HepG2 (cell line): ENCODE results near the gene SYTL5. TPM values are rescaled to one million over a fixed set of nuclear protein-coding genes. Genes with fewer than 3 reads are reported as not detected.

Source experiments
- ATAC-seq: fragments of 200-7000 bp; cut with Tn5 transposase; 3 replicates; pipeline ENCODE4 v1.9.1; 2020; ENCODE audit warnings: mild to moderate bottlenecking, moderate library complexity
- BruUV-seq: library from RNA; stranded (reverse); fragments of 400-500 nt; replicated peaks from 2 replicates; lab custom pipeline; 2021; lab: Mats Ljungman, UMichigan
- CTCF ChIA-PET: fragments of 300-600 bp; formaldehyde crosslinking; extraction: SDS; loops from one replicate; lab custom pipeline; 2021; ENCODE audit warnings: low total read pairs, inconsistent platforms, low intra/inter-chr PET ratio; lab: Yijun Ruan, JAX
- POLR2A ChIA-PET: fragments of 350-600 bp; sonication (Branson Sonifier 250); formaldehyde crosslinking; loops from one replicate; lab custom pipeline; 2020; ENCODE audit warnings: antibody characterized with exemption, inconsistent platforms; lab: Yijun Ruan, JAX
- DNase-seq: peaks from one replicate; pipeline ENCODE4 v3.0.0-alpha.2; 2015; ENCODE audit warnings: low spot score
- FAIRE-seq: peaks from 3 replicates; lab custom pipeline; 2011; peaks lifted over from hg19 to GRCh38; lab: Jason Lieb, UNC
- H2AFZ ChIP-seq: one replicate; pipeline ENCODE4 v1.6.1; 2011; ENCODE audit warnings: low read length, inconsistent platforms
- H3K27ac ChIP-seq: fragments of 300-600 bp; 3 replicates; pipeline ENCODE4 v1.8.0; 2011; ENCODE audit warnings: mixed run types, mild to moderate bottlenecking, mixed read lengths, low read length, inconsistent platforms; ENCODE audit not compliant: insufficient read depth; ENCODE audit errors: extremely low read length
- H3K27me3 ChIP-seq, 2 experiments: fragments of 200-600 bp in 1 of 2; 2 replicates in 1 of 2; 3 replicates in 1 of 2; pipeline versions ENCODE4 v1.6.0 to v1.8.0; 2011; ENCODE audit warnings: low read length in 2 of 2, mild to moderate bottlenecking in 2 of 2, moderate library complexity in 2 of 2, inconsistent platforms in 1 of 2; ENCODE audit not compliant: insufficient read depth in 2 of 2, control insufficient read depth in 1 of 2
- H3K36me3 ChIP-seq, 2 experiments: fragments of 200-600 bp in 1 of 2; replicated peaks in 1 of 2; 2 replicates in 1 of 2; 3 replicates in 1 of 2; pipeline versions ENCODE4 v1.5.1 to v1.8.0; 2011; ENCODE audit warnings: low read length in 2 of 2, inconsistent platforms in 1 of 2; ENCODE audit not compliant: insufficient read depth in 2 of 2, control insufficient read depth in 1 of 2
- H3K4me1 ChIP-seq: 2 replicates; pipeline ENCODE4 v1.5.1; 2012; ENCODE audit warnings: low read length, inconsistent platforms; ENCODE audit not compliant: insufficient read depth
- H3K4me2 ChIP-seq: 2 replicates; pipeline ENCODE4 v1.6.0; 2011; ENCODE audit warnings: low read depth, low read length, inconsistent platforms
- H3K4me3 ChIP-seq, 3 experiments: fragments of 200-600 bp in 1 of 3; sonication (generic), shearing (Covaris generic) in 1 of 3; replicated peaks in 1 of 3; 2 replicates each; pipeline ENCODE4 v1.5.1; 2011 to 2016; ENCODE audit warnings: low read length in 3 of 3, inconsistent platforms in 2 of 3, low read depth in 2 of 3, mild to moderate bottlenecking in 2 of 3, control low read depth in 1 of 3, mixed read lengths in 1 of 3; ENCODE audit not compliant: insufficient read depth in 1 of 3
- H3K79me2 ChIP-seq: one replicate; pipeline ENCODE4 v1.6.1; 2011; ENCODE audit warnings: low read length, inconsistent platforms; ENCODE audit not compliant: insufficient read depth
- H3K9ac ChIP-seq: 2 replicates; pipeline ENCODE4 v1.6.0; 2011; ENCODE audit warnings: mild to moderate bottlenecking, low read depth, low read length, inconsistent platforms; ENCODE audit not compliant: insufficient read depth
- H3K9me3 ChIP-seq: 2 replicates; pipeline ENCODE4 v1.5.1; 2012; ENCODE audit warnings: mild to moderate bottlenecking, low read length
- H4K20me1 ChIP-seq: 2 replicates; pipeline ENCODE4 v1.6.0; 2011; ENCODE audit warnings: inconsistent platforms, mild to moderate bottlenecking, low read length, moderate library complexity; ENCODE audit not compliant: insufficient read depth
- CAMTA2 ChIP-seq: sonication (generic); formaldehyde crosslinking; IDR thresholded peaks from 2 replicates; pipeline ENCODE4 v1.4.0; 2020; ENCODE audit warnings: mild to moderate bottlenecking, missing genetic modification reagents, borderline replicate concordance
- EHMT2 ChIP-seq: fragments of 200-600 bp; sonication (generic); IDR thresholded peaks from 2 replicates; pipeline ENCODE4 v1.7.0; 2017; ENCODE audit warnings: antibody characterized with exemption, low read depth, low read length, borderline replicate concordance
- ESRRA ChIP-seq: sonication (generic); formaldehyde crosslinking; IDR thresholded peaks from 2 replicates; pipeline ENCODE4 v1.5.1; 2020; ENCODE audit warnings: mild to moderate bottlenecking, low read depth, missing genetic modification reagents
- FOXC1 ChIP-seq: sonication (generic); formaldehyde crosslinking; IDR thresholded peaks from 2 replicates; pipeline ENCODE4 v1.8.0; 2022; ENCODE audit warnings: mild to moderate bottlenecking, missing genetic modification reagents, borderline replicate concordance
- KDM1A ChIP-seq: IDR thresholded peaks from 2 replicates; pipeline ENCODE4 v1.6.1; 2016; ENCODE audit warnings: missing compliant biosample characterization
- KLF6 ChIP-seq: IDR thresholded peaks from 2 replicates; pipeline ENCODE4 v1.8.0; 2016; ENCODE audit warnings: missing biosample characterization, missing genetic modification reagents
- MEIS1 ChIP-seq: sonication (generic); formaldehyde crosslinking; IDR thresholded peaks from 2 replicates; pipeline ENCODE4 v1.9.0; 2021; ENCODE audit warnings: mild to moderate bottlenecking, missing genetic modification reagents, moderate library complexity, borderline replicate concordance
- MIER2 ChIP-seq: IDR thresholded peaks from 2 replicates; pipeline ENCODE4 v1.6.1; 2016; ENCODE audit warnings: missing biosample characterization, missing genetic modification reagents
- NFIB ChIP-seq: sonication (generic); formaldehyde crosslinking; IDR thresholded peaks from 2 replicates; pipeline ENCODE4 v1.9.0; 2021; ENCODE audit warnings: missing genetic modification reagents, mild to moderate bottlenecking, borderline replicate concordance
- NFKB2 ChIP-seq: sonication (generic); formaldehyde crosslinking; IDR thresholded peaks from 2 replicates; pipeline ENCODE4 v1.4.0; 2020; ENCODE audit warnings: missing genetic modification reagents, borderline replicate concordance
- NRL ChIP-seq: sonication (generic); formaldehyde crosslinking; IDR thresholded peaks from 2 replicates; pipeline ENCODE4 v1.5.0; 2020; ENCODE audit warnings: missing genetic modification reagents, mild to moderate bottlenecking, moderate library complexity, borderline replicate concordance
- SNAPC5 ChIP-seq: sonication (generic); formaldehyde crosslinking; IDR thresholded peaks from 2 replicates; pipeline ENCODE4 v1.8.1; 2023; ENCODE audit warnings: mild to moderate bottlenecking, missing genetic modification reagents, borderline replicate concordance
- ZNF329 ChIP-seq: sonication (generic); formaldehyde crosslinking; IDR thresholded peaks from 2 replicates; pipeline ENCODE4 v1.9.0; 2021; ENCODE audit warnings: low read depth, mild to moderate bottlenecking, missing genetic modification reagents
- ZNF546 ChIP-seq: sonication (generic); formaldehyde crosslinking; conservative IDR thresholded peaks from 2 replicates; pipeline ENCODE4 v1.8.1; 2023; ENCODE audit warnings: mild to moderate bottlenecking, missing genetic modification reagents
- ZNF768 ChIP-seq: sonication (generic); formaldehyde crosslinking; IDR thresholded peaks from 2 replicates; pipeline ENCODE4 v1.4.0; 2020; ENCODE audit warnings: missing genetic modification reagents
- WGBS: methylation state at CpG from one replicate; pipeline ENCODE4 v1.1.6; 2017; ENCODE audit warnings: low lambda C conversion rate; 5-methylcytosine and 5-hydroxymethylcytosine counted together
- in situ Hi-C: cut with HindIII; loops from 2 replicates; pipeline ENCODE4 v1.10.0; 2017; ENCODE audit warnings: low pct_unique_long_range_greater_than_20kb; ENCODE audit not compliant: extremely low pct_ligation_motif_present
- intact Hi-C: fragments of 100-400 bp; cut with micrococcal nuclease; formaldehyde crosslinking; loops from one replicate; pipeline ENCODE4 v1.10.0; 2022; ENCODE audit not compliant: unreplicated experiment
- polyA plus RNA-seq, 8 experiments: library from polyadenylated mRNA; depleted of rRNA in 3 of 8; stranded (reverse) in 7 of 8; unstranded in 1 of 8; fragments of >200 nt; fragmentation: Illumina TruSeq in 4 of 8; extraction: Trizol in 4 of 8; gene quantifications; 2 replicates each; pipeline versions ENCODE4 v1.2.1 to v1.2.3, GENCODE V29; 2011 to 2016; ENCODE audit warnings: low read depth in 4 of 8, missing spikeins in 1 of 8, mixed read lengths in 1 of 8; ENCODE audit not compliant: insufficient read depth in 1 of 8
- total RNA-seq, 5 experiments: library from RNA; depleted of rRNA; stranded (reverse); fragments of >200 nt; fragmentation: Illumina TruSeq; extraction: Trizol; gene quantifications; 2 replicates each; pipeline ENCODE4 v1.2.3, GENCODE V29; 2016; ENCODE audit warnings: low read depth in 1 of 5
- TF ChIP-seq, protein P1 (sequence below), 2 experiments: fragments of 450-650 bp in 1 of 2; sonication (generic) in 1 of 2; formaldehyde crosslinking in 1 of 2; IDR thresholded peaks; 2 replicates each; pipeline versions ENCODE4 v1.6.1 to v1.8.0; 2016 to 2022; ENCODE audit warnings: antibody characterized with exemption in 1 of 2, mild to moderate bottlenecking in 1 of 2, missing genetic modification reagents in 1 of 2

Gene SYTL5
- total and polyA plus RNA-seq, 2 of the 13 experiments (the other 11 are each of a cell fraction or from before 2014, with no cell fraction given) = not detected

- peaks cover 5% of the 10 kb centered on the region; the same call in 1 of the 2 replicates for H3K4me1 ChIP-seq
- H3K36me3 ChIP-seq = no peaks in the 10 kb centered on the region
- no peak for ATAC-seq
- WGBS = 72% methylated on average over 2 of the region's 2 CpGs
- H3K9ac ChIP-seq = no peak overlapping the region
- no peaks in the 10 kb centered on the region for H3K79me2 ChIP-seq
- in situ Hi-C loops = no loop called here
- ChIA-PET POLR2A (no interaction called here), CTCF (no interaction called here)
- H3K27ac ChIP-seq = no peak overlapping the region
- no peak overlapping the region for H2AFZ ChIP-seq
- intact Hi-C loops = no loop called here
- H4K20me1 ChIP-seq = no peaks in the 10 kb centered on the region
- FAIRE-seq = no peak
- DNase-seq = no peak
- no TSS peak for BruUV-seq
- H3K4me3 ChIP-seq = no peak overlapping the region
- no peak overlapping the region for H3K4me2 ChIP-seq
- H3K27me3 ChIP-seq = no peaks in the 10 kb centered on the region
- no peaks in the 10 kb centered on the region for H3K9me3 ChIP-seq
- no peak for TF ChIP-seq SNAPC5 (CRISPR knock-in tag)
- TF ChIP-seq NRL = no peak
- TF ChIP-seq, protein P1, sequence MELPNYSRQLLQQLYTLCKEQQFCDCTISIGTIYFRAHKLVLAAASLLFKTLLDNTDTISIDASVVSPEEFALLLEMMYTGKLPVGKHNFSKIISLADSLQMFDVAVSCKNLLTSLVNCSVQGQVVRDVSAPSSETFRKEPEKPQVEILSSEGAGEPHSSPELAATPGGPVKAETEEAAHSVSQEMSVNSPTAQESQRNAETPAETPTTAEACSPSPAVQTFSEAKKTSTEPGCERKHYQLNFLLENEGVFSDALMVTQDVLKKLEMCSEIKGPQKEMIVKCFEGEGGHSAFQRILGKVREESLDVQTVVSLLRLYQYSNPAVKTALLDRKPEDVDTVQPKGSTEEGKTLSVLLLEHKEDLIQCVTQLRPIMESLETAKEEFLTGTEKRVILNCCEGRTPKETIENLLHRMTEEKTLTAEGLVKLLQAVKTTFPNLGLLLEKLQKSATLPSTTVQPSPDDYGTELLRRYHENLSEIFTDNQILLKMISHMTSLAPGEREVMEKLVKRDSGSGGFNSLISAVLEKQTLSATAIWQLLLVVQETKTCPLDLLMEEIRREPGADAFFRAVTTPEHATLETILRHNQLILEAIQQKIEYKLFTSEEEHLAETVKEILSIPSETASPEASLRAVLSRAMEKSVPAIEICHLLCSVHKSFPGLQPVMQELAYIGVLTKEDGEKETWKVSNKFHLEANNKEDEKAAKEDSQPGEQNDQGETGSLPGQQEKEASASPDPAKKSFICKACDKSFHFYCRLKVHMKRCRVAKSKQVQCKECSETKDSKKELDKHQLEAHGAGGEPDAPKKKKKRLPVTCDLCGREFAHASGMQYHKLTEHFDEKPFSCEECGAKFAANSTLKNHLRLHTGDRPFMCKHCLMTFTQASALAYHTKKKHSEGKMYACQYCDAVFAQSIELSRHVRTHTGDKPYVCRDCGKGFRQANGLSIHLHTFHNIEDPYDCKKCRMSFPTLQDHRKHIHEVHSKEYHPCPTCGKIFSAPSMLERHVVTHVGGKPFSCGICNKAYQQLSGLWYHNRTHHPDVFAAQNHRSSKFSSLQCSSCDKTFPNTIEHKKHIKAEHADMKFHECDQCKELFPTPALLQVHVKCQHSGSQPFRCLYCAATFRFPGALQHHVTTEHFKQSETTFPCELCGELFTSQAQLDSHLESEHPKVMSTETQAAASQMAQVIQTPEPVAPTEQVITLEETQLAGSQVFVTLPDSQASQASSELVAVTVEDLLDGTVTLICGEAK (IDR thresholded peaks at IDR 0.05) = no peak
- TF ChIP-seq, protein P1 (CRISPR knock-in tag; IDR thresholded peaks at IDR 0.05) = no peak
- TF ChIP-seq KDM1A (CRISPR knock-in tag) = no peak
- TF ChIP-seq MEIS1 (CRISPR knock-in tag) = no peak
- TF ChIP-seq CAMTA2 (CRISPR knock-in tag) = no peak
- no peak for TF ChIP-seq ESRRA (CRISPR knock-in tag)
- no peak for TF ChIP-seq FOXC1
- TF ChIP-seq NFIB = no peak
- TF ChIP-seq ZNF768 (CRISPR knock-in tag) = no peak
- TF ChIP-seq ZNF546 (CRISPR knock-in tag) = no peak
- TF ChIP-seq MIER2 (CRISPR knock-in tag) = no peak
- TF ChIP-seq EHMT2 = no peak
- TF ChIP-seq NFKB2 (CRISPR knock-in tag) = no peak
- no peak for TF ChIP-seq KLF6
- TF ChIP-seq ZNF329 = no peak
These were observed 95.9 kb downstream of the SYTL5 start for GRCh38 chrX:38102240-38102639.
